Activated naive CD8-positive, alpha-beta T cell (primary cell): Measurements from ENCODE around the gene LCOR.

ENCODE experiments used
- H3K27ac Mint-ChIP-seq: one replicate; pipeline ENCODE4 v1.8.0; 2021; ENCODE audit warnings: mixed read lengths
- H3K27me3 Mint-ChIP-seq: one replicate; pipeline ENCODE4 v1.8.0; 2021; ENCODE audit warnings: mixed read lengths
- H3K36me3 Mint-ChIP-seq: one replicate; pipeline ENCODE4 v1.8.0; 2021; ENCODE audit warnings: mixed read lengths
- H3K4me1 Mint-ChIP-seq: one replicate; pipeline ENCODE4 v1.8.0; 2021; ENCODE audit warnings: low read depth, mixed read lengths
- H3K4me3 Mint-ChIP-seq: one replicate; pipeline ENCODE4 v1.8.0; 2021; ENCODE audit warnings: mild to moderate bottlenecking, mixed read lengths
- H3K9me3 Mint-ChIP-seq: one replicate; pipeline ENCODE4 v1.8.0; 2021; ENCODE audit warnings: low read depth, mixed read lengths

LCOR gene

GRCh38 chr10:96991313-96991841 lies 159.3 kb downstream of the LCOR start:
- Mint-ChIP-seq H3K27ac (no peak overlapping the region), H3K27me3 (no peaks in the 10 kb centered on the region), H3K36me3 (peaks cover 8% of the 10 kb centered on the region), H3K9me3 (no peaks in the 10 kb centered on the region), H3K4me3 (no peak overlapping the region), H3K4me1 (no peaks in the 10 kb centered on the region)

DNA sequence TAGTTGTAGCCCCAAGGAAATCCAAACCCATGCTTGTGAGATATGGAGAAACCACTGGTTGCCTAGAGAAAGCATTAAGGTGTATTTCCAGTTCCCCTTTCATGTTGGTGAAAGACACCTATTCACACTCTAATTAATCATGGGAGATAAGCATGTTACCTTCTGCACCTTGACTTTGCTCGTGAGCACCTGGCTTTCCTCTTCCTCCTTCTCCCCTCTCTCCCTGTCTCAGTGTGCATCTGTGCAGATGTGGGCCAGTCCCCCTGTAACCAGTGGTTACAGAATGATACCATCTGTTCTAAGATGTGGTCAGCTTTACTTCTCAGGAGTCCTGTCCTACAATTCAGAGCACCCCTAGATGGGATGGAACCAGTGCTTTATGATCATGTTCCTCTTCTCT lies 160.6 kb downstream of the LCOR start:
- Mint-ChIP-seq H3K36me3 (peaks cover 2% of the 10 kb centered on the region), H3K9me3 (no peaks in the 10 kb centered on the region), H3K27me3 (no peaks in the 10 kb centered on the region), H3K4me3 (no peak overlapping the region), H3K4me1 (no peaks in the 10 kb centered on the region), H3K27ac (no peak overlapping the region)

DNA sequence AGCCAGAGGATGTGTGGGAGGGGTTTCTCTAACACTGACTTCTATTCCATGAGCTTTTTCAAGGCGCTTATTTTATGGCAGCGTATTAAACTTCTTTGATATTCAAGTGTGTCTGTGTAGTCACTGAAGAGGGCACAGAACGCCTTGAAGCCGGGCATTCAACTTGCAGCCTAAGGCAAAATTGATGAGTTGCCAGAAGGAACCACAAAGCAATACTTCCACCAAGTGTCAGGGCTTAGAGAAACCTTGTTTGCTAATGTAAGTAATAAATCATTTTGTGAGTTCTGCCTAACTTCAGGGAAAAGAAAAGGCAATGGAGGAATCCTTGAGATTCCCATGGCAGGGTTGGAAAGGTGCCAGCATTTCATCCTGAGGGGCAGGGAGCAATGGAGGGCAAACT lies 163.8 kb downstream of the LCOR start:
- Mint-ChIP-seq H3K9me3 (no peaks in the 10 kb centered on the region), H3K4me1 (no peaks in the 10 kb centered on the region), H3K27me3 (no peaks in the 10 kb centered on the region), H3K27ac (no peak overlapping the region), H3K36me3 (no peaks in the 10 kb centered on the region), H3K4me3 (no peak overlapping the region)

DNA sequence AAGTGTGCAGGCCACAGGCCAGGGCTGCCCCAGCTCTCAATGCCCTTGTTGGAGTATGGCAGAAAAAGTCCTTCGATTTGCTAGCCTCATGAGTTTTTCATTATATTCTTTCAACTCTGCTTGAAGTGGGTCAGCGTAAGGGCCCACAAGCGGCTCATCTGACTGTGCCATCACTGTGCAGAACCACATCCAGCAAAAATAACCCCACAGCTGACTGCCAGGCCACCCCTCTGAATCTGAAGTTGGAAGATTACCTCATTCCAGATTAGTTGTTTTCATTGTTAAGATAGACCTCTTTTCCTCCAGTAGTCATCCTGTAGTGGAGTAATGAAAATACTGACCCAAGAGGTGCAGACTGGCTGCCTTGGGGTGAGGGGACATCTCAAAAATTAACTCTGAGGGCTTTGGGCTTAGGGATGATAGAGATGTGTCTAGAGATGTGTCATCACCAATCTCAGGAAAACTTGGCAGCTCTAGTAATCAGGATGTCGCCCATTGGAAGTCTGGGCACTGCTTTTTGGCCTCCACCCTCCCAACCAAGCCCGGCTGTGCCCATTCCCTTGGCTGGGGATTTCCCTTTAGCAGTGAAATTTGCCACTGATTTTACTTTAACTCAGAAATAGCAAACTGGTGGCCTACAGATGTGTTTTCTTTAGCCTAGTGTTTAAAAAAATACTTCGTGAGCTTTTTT lies 164.3 kb downstream of the LCOR start:
- no peaks in the 10 kb centered on the region for H3K9me3 Mint-ChIP-seq
- no peaks in the 10 kb centered on the region for H3K27me3 Mint-ChIP-seq
- H3K27ac Mint-ChIP-seq: no peak overlapping the region

DNA sequence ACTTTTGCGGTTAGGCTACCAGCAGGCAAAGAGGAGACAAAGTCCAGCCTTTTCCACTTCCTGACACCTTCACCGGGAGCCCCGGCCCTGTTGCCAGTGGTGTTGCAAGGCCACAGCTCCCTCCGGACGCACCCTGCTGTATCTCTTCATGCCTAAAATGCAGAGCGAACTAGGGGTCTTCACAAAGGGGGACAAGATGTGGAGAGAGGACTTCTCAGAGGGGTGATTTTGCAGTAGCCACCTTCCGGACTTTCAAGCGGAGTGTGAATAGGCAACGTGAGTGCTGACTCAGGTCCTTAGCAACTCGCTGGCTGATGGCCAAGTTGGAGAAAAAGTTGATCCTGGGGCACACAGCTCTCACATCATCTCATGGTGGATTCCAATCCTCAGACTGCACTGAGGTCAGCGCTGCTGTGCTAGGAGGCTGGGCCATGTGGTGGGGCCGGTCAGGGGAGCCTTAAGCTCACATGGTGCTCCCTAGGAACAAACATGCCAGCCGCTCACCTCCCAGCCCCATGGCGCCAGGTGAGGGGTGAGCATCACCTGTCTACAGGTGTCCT lies 166.3 kb downstream of the LCOR start:
- H3K36me3 Mint-ChIP-seq: no peaks in the 10 kb centered on the region
- H3K27ac Mint-ChIP-seq: no peak overlapping the region
- no peak overlapping the region for H3K4me3 Mint-ChIP-seq
- H3K9me3 Mint-ChIP-seq: no peaks in the 10 kb centered on the region
- no peaks in the 10 kb centered on the region for H3K4me1 Mint-ChIP-seq
- H3K27me3 Mint-ChIP-seq: no peaks in the 10 kb centered on the region

More for the DNA sequence above, 164.3 kb downstream of the LCOR start:
- no peak overlapping the region for H3K4me3 Mint-ChIP-seq
- no peaks in the 10 kb centered on the region for H3K36me3 Mint-ChIP-seq
- H3K4me1 Mint-ChIP-seq: no peaks in the 10 kb centered on the region

GRCh38 chr10:96999337-96999736 lies 167.2 kb downstream of the LCOR start:
- H3K36me3 Mint-ChIP-seq: no peaks in the 10 kb centered on the region
- H3K27me3 Mint-ChIP-seq: no peaks in the 10 kb centered on the region
- H3K4me3 Mint-ChIP-seq: no peak overlapping the region
- no peaks in the 10 kb centered on the region for H3K4me1 Mint-ChIP-seq
- no peaks in the 10 kb centered on the region for H3K9me3 Mint-ChIP-seq
- H3K27ac Mint-ChIP-seq: no peak overlapping the region

- Mint-ChIP-seq H3K27ac (no peak overlapping the region), H3K4me3 (no peak overlapping the region), H3K36me3 (no peaks in the 10 kb centered on the region), H3K27me3 (no peaks in the 10 kb centered on the region), H3K9me3 (no peaks in the 10 kb centered on the region), H3K4me1 (no peaks in the 10 kb centered on the region)
Measured at GRCh38 chr10:96999987-97000386, 167.9 kb downstream of the LCOR start.

GRCh38 chr10:97000487-97001182 lies 168.5 kb downstream of the LCOR start:
- Mint-ChIP-seq H3K36me3 (peaks cover 2% of the 10 kb centered on the region), H3K4me3 (no peak overlapping the region), H3K4me1 (no peaks in the 10 kb centered on the region), H3K27me3 (peaks cover 5% of the 10 kb centered on the region), H3K9me3 (peaks cover 3% of the 10 kb centered on the region), H3K27ac (no peak overlapping the region)

GRCh38 chr10:97001183-97001991 lies 169.3 kb downstream of the LCOR start:
- H3K4me1 Mint-ChIP-seq: no peaks in the 10 kb centered on the region
- no peak overlapping the region for H3K4me3 Mint-ChIP-seq
- H3K36me3 Mint-ChIP-seq: peaks cover 2% of the 10 kb centered on the region
- no peak overlapping the region for H3K27ac Mint-ChIP-seq
- H3K9me3 Mint-ChIP-seq: peaks cover 5% of the 10 kb centered on the region
- H3K27me3 Mint-ChIP-seq: peaks cover 5% of the 10 kb centered on the region

DNA sequence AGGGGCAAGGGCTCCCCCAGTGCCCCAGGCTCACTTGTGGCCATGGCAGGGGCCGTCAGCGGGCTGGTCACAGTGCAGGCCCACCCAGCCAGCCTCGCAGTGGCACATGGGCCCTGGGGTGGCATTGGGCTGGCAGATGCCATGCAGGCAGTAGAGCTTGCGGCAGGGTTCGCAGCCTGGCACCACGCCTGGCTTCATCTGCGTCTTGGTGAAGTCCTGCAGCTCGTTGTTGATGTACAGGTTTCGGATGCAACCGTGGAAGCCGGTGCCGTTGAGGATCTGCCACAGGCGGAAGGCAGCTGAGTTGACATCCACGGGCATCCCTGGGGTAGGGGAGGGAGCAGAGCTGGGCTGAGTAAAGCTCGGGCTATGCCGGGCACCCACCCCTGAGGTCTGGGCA lies 170.6 kb downstream of the LCOR start:
- Mint-ChIP-seq H3K36me3 (peaks cover 10% of the 10 kb centered on the region), H3K27me3 (peaks cover 5% of the 10 kb centered on the region), H3K27ac (no peak overlapping the region), H3K9me3 (peaks cover 14% of the 10 kb centered on the region), H3K4me1 (no peaks in the 10 kb centered on the region), H3K4me3 (no peak overlapping the region)

DNA sequence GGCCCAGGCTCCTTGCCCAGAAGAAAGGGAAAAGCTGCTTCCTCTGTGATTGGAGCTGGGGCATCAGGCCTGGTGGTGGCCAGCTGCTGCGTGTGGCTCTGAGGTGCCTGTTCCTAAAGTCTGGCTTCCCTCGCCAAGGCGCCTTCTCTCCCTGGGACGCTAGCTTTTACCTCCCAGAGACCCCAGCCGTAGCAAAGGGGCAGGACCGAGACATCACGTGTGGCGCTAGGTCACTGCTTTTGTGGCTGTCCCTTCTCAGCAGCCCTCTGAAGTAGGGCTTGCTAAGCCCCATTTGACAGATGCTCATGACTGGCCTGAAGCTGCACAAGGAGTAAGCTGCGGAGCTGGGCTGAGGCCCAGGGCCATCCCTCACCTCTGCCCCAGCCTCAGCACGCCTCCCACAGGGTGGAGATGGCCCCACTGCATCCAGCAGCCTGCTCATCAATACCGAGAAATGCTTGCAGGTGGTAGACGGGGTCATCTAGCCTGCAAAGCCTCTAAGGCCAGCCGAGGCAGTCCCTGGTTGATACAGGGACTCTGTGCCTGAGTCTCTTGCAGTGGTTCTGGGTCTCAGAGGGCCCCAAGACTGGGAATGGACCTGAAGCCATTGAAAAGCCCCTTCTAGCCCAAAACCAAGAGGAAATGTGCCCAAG lies 171.2 kb downstream of the LCOR start:
- no peaks in the 10 kb centered on the region for H3K4me1 Mint-ChIP-seq
- H3K27ac Mint-ChIP-seq: no peak overlapping the region
- peaks cover 15% of the 10 kb centered on the region for H3K9me3 Mint-ChIP-seq
- no peak overlapping the region for H3K4me3 Mint-ChIP-seq
- H3K36me3 Mint-ChIP-seq: peaks cover 11% of the 10 kb centered on the region
- peaks cover 5% of the 10 kb centered on the region for H3K27me3 Mint-ChIP-seq

DNA sequence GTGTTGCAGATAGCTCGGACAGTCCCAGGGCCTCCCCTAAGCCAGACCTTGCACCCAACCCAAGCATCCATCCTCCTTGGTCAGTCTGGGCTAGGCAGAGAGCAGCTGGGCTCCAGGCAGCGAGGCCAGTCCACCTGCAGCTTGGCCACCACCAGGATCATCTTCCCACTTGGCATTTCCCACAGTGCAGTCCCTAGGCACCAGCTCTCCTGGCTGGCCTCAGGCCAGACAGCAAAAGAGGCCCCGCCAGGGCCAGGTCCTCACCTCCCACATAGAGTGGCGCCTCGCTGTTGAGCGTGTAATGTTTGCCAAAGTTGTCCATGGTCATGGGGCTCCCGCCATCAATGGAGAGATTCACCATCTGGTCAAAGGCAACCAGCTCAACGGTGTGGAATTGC lies 171.7 kb downstream of the LCOR start:
- H3K4me3 Mint-ChIP-seq: no peak overlapping the region
- peaks cover 15% of the 10 kb centered on the region for H3K9me3 Mint-ChIP-seq
- H3K27me3 Mint-ChIP-seq: peaks cover 5% of the 10 kb centered on the region
- no peaks in the 10 kb centered on the region for H3K4me1 Mint-ChIP-seq
- H3K36me3 Mint-ChIP-seq: peaks cover 11% of the 10 kb centered on the region
- no peak overlapping the region for H3K27ac Mint-ChIP-seq

DNA sequence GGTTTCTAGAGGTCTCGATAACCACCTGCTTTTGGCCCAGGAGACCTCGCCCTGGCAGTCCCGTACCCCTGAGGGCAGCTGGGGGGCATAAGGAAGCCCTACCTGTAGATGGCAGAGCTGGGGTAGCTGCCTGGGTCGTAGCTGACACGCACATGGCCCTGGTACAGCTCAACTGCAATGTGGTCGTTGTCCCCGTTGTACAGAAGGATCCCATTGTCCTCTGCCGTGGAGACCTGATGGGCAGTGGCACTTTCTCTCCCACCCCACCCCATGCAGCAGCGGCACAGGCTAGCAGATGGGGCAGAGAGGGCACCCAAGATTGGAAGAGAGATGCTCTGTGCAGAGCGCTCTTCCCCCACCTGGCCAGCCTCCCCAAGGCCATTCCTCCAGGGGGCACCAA lies 172.5 kb downstream of the LCOR start:
- Mint-ChIP-seq H3K9me3 (peaks cover 15% of the 10 kb centered on the region), H3K4me3 (no peak overlapping the region), H3K36me3 (peaks cover 11% of the 10 kb centered on the region), H3K27me3 (peaks cover 5% of the 10 kb centered on the region), H3K27ac (no peak overlapping the region), H3K4me1 (no peaks in the 10 kb centered on the region)

GRCh38 chr10:97005349-97005748 lies 173.3 kb downstream of the LCOR start:
- Mint-ChIP-seq H3K9me3 (peaks cover 15% of the 10 kb centered on the region), H3K4me3 (peak overlapping the region; percentile 21), H3K27ac (no peak overlapping the region), H3K4me1 (no peaks in the 10 kb centered on the region), H3K27me3 (peaks cover 5% of the 10 kb centered on the region), H3K36me3 (peaks cover 11% of the 10 kb centered on the region)
